GM18858 (cell line): ENCODE measurements around the gene TLE6.
"Not testable (repeated sequence)": the region's sequence is repeated elsewhere in the genome, so short reads cannot be mapped to it uniquely, and the experiment has no call there.

ENCODE experiments used
- ATAC-seq: cut with Tn5 transposase; IDR thresholded peaks from one replicate; pipeline ENCODE4 v1.9.1; 2021; ENCODE audit not compliant: unreplicated experiment

Gene TLE6

GRCh38 chr19:2973229-2973628 is 4.1 kb upstream of the TLE6 start:
- no peak for ATAC-seq

- no peak for ATAC-seq
Observed at GRCh38 chr19:2974342-2975041, 2.9 kb upstream of the TLE6 start.

GRCh38 chr19:2976609-2977000 is 759 bp upstream of the TLE6 start:
- no peak for ATAC-seq

GRCh38 chr19:2977746-2978138 is 378 bp downstream of the TLE6 start:
- no peak for ATAC-seq

GRCh38 chr19:2978166-2978767 is 903 bp downstream of the TLE6 start:
- ATAC-seq = no peak

- ATAC-seq = no peak
Observed at GRCh38 chr19:2978772-2979171, 1.4 kb downstream of the TLE6 start.

- ATAC-seq = no peak
Observed at GRCh38 chr19:2981898-2982297, 4.5 kb downstream of the TLE6 start.

- ATAC-seq = no peak
Observed at GRCh38 chr19:2982561-2982960, 5.2 kb downstream of the TLE6 start.

- ATAC-seq = no peak
Observed at GRCh38 chr19:2982983-2983350, 5.6 kb downstream of the TLE6 start.

GRCh38 chr19:2983351-2984214 is 6.2 kb downstream of the TLE6 start:
- ATAC-seq = no peak

- no peak for ATAC-seq
Observed at GRCh38 chr19:2984215-2984528, 6.8 kb downstream of the TLE6 start.

- no peak for ATAC-seq
Observed at GRCh38 chr19:2986951-2987524, 9.7 kb downstream of the TLE6 start.

GRCh38 chr19:2987797-2988196 is 10.4 kb downstream of the TLE6 start:
- ATAC-seq = no peak

- no peak for ATAC-seq
Observed at GRCh38 chr19:2988568-2988967, 11.2 kb downstream of the TLE6 start.

- no peak for ATAC-seq
Observed at GRCh38 chr19:2989236-2989946, 12.0 kb downstream of the TLE6 start.

- not testable (repeated sequence) for ATAC-seq
Observed at GRCh38 chr19:2992333-2992732, 15.0 kb downstream of the TLE6 start.

GRCh38 chr19:2992958-2993357 is 15.6 kb downstream of the TLE6 start:
- ATAC-seq = no peak

- ATAC-seq = no peak
Observed at GRCh38 chr19:2993579-2993978, 16.2 kb downstream of the TLE6 start.

GRCh38 chr19:2994588-2995131 is 17.3 kb downstream of the TLE6 start:
- no peak for ATAC-seq

GRCh38 chr19:2997720-2998119 is 20.4 kb downstream of the TLE6 start:
- no peak for ATAC-seq

- no peak for ATAC-seq
Observed at GRCh38 chr19:2998642-2999041, 21.3 kb downstream of the TLE6 start.
